ENCODE results near the gene GRID2.

Gene GRID2

DNA sequence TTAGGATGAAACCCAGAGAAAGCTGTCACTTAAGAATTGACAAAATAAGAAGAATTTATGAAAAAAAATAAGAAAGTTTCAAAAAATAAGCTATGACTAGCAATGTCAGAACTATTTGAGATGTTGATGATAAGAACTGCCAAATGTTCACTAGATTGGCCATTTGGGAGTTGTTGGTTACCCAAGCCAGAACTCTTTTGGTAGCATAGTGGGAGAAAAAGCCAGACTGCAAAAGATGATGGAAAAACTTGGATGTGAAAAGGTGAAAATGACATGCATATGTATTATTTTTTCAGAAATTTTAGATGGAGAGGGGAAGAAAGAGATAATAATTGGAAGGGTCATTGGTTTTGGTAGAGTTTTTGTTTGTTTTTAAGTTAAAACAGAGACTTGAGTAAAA lies 1127.6 kb downstream of the GRID2 start:
- no peak overlapping the region for H3K27ac ChIP-seq (ENCODE audit: low read depth, low read length)
- no peak overlapping the region for H3K4me3 ChIP-seq (ENCODE audit: low read depth, low read length)
- H3K9ac ChIP-seq (ENCODE audit: low read depth, low read length), result no peak overlapping the region
- no peaks in the 10 kb centered on the region for H3K4me1 ChIP-seq (ENCODE audit: control insufficient read depth, insufficient read depth, low read length)
- no peaks in the 10 kb centered on the region for H3K9me3 ChIP-seq (ENCODE audit: control insufficient read depth, insufficient read depth, low read length)
- no peaks in the 10 kb centered on the region for H3K36me3 ChIP-seq (ENCODE audit: control insufficient read depth, insufficient read depth, low read length)
- H3K27me3 ChIP-seq (ENCODE audit: control insufficient read depth, insufficient read depth, low read length), result no peaks in the 10 kb centered on the region

DNA sequence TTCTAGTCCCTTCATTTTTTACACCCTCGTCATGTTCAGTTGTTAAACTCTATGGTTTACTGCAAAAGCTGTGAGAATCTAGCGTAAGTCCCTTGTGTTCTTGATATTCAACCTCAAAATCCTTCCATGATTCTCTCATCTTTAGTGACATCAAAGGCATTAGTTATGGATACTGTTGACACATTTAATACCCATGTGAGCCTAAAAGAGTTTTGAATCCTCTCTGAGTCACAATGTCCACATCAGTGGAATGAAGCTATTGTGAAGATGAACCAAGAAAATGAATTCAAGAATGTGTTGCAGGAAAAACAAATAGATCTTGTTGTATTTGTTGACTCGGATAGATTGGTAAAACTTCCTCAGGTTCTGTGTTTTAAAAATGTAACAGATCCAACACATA lies 1130.1 kb downstream of the GRID2 start:
- Histone ChIP-seq H3K36me3 (ENCODE audit: control insufficient read depth, insufficient read depth, low read length) (no peaks in the 10 kb centered on the region), H3K9me3 (ENCODE audit: control insufficient read depth, insufficient read depth, low read length) (no peaks in the 10 kb centered on the region), H3K27ac (ENCODE audit: low read depth, low read length) (no peak overlapping the region), H3K4me3 (ENCODE audit: low read depth, low read length) (no peak overlapping the region), H3K9ac (ENCODE audit: low read depth, low read length) (no peak overlapping the region), H3K4me1 (ENCODE audit: control insufficient read depth, insufficient read depth, low read length) (no peaks in the 10 kb centered on the region), H3K27me3 (ENCODE audit: control insufficient read depth, insufficient read depth, low read length) (no peaks in the 10 kb centered on the region)

DNA sequence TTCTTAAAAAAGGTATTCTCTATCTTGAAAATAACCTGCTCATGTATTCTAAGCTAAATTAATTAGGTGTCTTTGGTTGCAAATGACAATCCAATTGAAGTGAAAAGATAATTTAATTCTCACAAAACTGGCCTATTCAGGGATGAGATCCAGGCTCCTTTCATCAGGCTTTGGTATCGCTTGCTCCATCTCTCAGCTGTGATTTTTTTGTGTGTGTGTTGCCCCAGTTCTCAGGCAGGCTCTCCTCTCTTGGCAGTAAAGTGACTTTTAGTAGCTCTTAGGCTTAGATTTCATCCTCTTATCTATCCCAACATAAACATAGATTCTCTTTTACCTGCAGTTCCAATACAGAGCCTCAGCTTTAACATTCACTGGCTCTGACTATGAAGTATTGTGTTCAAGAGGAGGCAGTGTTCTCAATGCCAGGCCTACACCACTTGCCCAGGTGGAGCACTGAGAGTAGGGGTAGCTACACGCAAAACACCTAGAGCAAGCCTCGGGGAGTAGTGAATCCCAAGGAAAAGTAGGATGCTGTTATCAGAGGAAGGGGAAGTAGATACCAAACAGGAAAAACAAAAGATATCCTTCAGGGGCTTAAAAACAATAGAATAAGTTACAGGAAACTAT lies 1132.3 kb downstream of the GRID2 start:
- Histone ChIP-seq H3K4me3 (ENCODE audit: low read depth, low read length) (no peak overlapping the region), H3K36me3 (ENCODE audit: control insufficient read depth, insufficient read depth, low read length) (no peaks in the 10 kb centered on the region), H3K4me1 (ENCODE audit: control insufficient read depth, insufficient read depth, low read length) (no peaks in the 10 kb centered on the region), H3K9me3 (ENCODE audit: control insufficient read depth, insufficient read depth, low read length) (no peaks in the 10 kb centered on the region), H3K9ac (ENCODE audit: low read depth, low read length) (no peak overlapping the region), H3K27me3 (ENCODE audit: control insufficient read depth, insufficient read depth, low read length) (no peaks in the 10 kb centered on the region), H3K27ac (ENCODE audit: low read depth, low read length) (no peak overlapping the region)

DNA sequence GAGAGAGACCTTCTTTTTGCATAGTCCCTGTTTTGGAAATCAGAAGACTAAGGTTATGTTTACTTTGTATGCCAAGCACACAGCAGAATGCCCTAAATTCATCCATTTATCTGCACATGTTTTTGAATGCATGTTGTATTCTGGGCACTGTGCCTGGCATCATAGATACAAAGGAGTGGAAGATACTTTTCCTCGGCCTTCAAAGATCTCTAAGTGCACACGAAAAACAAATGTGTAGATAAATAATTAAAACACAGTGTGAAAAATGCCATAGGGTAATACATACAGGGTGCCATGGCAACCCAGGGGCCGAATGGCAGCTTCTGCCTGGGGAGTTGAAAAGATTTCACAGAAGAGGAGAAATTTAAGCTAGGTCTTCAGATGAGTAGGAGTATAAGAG lies 1134.2 kb downstream of the GRID2 start:
- Histone ChIP-seq H3K4me3 (ENCODE audit: low read depth, low read length) (no peak overlapping the region), H3K4me1 (ENCODE audit: control insufficient read depth, insufficient read depth, low read length) (no peaks in the 10 kb centered on the region), H3K9ac (ENCODE audit: low read depth, low read length) (no peak overlapping the region), H3K27me3 (ENCODE audit: control insufficient read depth, insufficient read depth, low read length) (no peaks in the 10 kb centered on the region), H3K9me3 (ENCODE audit: control insufficient read depth, insufficient read depth, low read length) (no peaks in the 10 kb centered on the region), H3K27ac (ENCODE audit: low read depth, low read length) (no peak overlapping the region), H3K36me3 (ENCODE audit: control insufficient read depth, insufficient read depth, low read length) (no peaks in the 10 kb centered on the region)

DNA sequence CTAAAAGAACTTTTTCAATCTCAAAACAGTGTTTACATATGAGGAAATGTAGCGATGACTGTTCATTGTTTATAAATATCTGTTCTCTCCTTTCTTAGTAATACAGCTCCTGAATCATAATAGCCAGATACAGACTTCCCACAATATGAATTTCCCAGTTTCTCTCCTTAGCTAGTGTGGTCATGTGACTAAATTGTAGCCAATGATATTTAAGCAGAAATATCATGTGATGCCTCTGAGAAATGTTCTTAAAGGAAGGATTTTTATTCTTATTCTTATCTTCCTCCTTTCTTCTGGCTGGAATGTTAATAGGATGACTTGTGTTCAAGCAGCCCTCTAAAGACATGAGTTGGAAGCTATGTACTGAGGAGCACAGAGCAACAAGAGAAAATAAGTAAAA lies 1141.1 kb downstream of the GRID2 start:
- H3K4me3 ChIP-seq (ENCODE audit: low read depth, low read length), result no peak overlapping the region
- peaks cover 9% of the 10 kb centered on the region; the same call in 1 of the 2 replicates for H3K4me1 ChIP-seq (ENCODE audit: control insufficient read depth, insufficient read depth, low read length)
- no peaks in the 10 kb centered on the region for H3K36me3 ChIP-seq (ENCODE audit: control insufficient read depth, insufficient read depth, low read length)
- H3K27ac ChIP-seq (ENCODE audit: low read depth, low read length), result no peak overlapping the region
- H3K27me3 ChIP-seq (ENCODE audit: control insufficient read depth, insufficient read depth, low read length), result no peaks in the 10 kb centered on the region
- H3K9me3 ChIP-seq (ENCODE audit: control insufficient read depth, insufficient read depth, low read length), result no peaks in the 10 kb centered on the region
- no peak overlapping the region for H3K9ac ChIP-seq (ENCODE audit: low read depth, low read length)

DNA sequence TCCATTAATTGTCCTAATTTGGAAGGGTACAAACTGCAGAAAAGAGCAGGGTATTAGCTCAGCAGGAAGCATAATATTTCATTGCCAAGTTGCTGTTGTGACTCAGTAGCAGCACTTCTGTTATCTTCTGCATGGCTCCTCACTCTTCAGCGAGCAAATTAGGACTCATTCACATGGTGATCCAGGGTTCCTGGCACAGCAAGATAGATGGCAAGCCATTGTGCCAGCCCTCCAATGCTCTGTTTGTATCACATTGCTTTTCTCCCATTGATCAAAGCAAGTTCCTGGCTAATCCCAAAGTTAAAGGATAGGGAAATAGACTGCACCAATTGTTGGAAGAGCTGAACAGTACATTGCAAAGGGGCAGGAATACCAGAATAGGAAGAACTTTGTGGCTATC lies 1142.3 kb downstream of the GRID2 start:
- H3K27me3 ChIP-seq (ENCODE audit: control insufficient read depth, insufficient read depth, low read length), result no peaks in the 10 kb centered on the region
- no peaks in the 10 kb centered on the region for H3K36me3 ChIP-seq (ENCODE audit: control insufficient read depth, insufficient read depth, low read length)
- H3K9ac ChIP-seq (ENCODE audit: low read depth, low read length), result no peak overlapping the region

DNA sequence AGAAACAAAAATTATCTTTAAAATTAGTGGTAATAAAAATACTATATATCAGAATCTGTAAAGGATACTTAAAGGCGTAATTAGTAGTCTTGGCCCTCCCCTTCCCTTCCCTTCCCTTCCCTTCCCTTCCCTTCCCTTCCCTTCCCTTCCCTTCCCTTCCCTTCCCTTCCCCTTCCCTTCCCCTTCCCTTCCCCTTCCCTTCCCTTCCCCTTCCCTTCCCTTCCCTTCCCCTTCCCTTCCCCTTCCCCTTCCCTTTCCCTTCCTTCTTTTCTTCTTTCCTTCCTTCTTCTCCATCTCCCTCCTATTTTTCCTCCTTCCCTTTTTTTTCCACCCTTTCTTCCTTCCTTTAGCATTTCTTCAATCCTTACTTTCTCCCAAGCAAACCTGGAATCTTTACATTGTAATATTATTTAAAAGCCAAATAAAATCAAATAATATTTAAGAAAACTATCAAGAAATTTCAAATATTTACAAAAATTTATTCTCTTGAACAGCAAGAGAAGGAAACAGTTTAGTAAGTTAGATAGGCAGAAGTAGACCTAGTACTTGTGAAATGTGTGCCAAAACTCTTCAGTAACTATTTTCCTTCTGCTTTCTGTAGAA lies 1145.0 kb downstream of the GRID2 start:
- no peaks in the 10 kb centered on the region for H3K9me3 ChIP-seq (ENCODE audit: control insufficient read depth, insufficient read depth, low read length)
- H3K4me3 ChIP-seq (ENCODE audit: low read depth, low read length), result no peak overlapping the region
- no peaks in the 10 kb centered on the region for H3K27me3 ChIP-seq (ENCODE audit: control insufficient read depth, insufficient read depth, low read length)
- H3K9ac ChIP-seq (ENCODE audit: low read depth, low read length), result no peak overlapping the region
- H3K36me3 ChIP-seq (ENCODE audit: control insufficient read depth, insufficient read depth, low read length), result no peaks in the 10 kb centered on the region
- peaks cover 9% of the 10 kb centered on the region; the same call in 1 of the 2 replicates for H3K4me1 ChIP-seq (ENCODE audit: control insufficient read depth, insufficient read depth, low read length)
- no peak overlapping the region for H3K27ac ChIP-seq (ENCODE audit: low read depth, low read length)

More for the DNA sequence above, 1142.3 kb downstream of the GRID2 start:
- Histone ChIP-seq H3K4me1 (ENCODE audit: control insufficient read depth, insufficient read depth, low read length) (peaks cover 9% of the 10 kb centered on the region; the same call in 1 of the 2 replicates), H3K4me3 (ENCODE audit: low read depth, low read length) (no peak overlapping the region), H3K9me3 (ENCODE audit: control insufficient read depth, insufficient read depth, low read length) (no peaks in the 10 kb centered on the region), H3K27ac (ENCODE audit: low read depth, low read length) (no peak overlapping the region)

DNA sequence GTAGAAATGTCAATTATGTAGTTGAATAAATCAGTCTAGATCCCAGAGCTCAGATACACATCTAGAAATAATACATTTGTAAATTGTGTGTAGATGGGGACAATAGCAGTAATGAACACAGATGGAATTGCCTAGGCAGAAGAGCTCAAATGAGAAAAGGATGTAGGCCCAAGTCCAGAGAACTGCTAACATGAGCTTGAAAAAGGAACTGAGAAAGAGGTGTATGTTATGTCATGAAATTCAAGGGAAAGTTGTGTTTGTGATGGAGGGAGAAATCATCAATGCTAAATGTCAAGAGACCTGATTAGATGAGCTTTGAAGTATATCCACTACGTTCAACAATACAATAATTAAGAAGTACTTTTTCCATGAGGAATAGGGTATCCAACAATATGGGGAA lies 1148.2 kb downstream of the GRID2 start:
- Histone ChIP-seq H3K4me1 (ENCODE audit: control insufficient read depth, insufficient read depth, low read length) (no peaks in the 10 kb centered on the region), H3K9me3 (ENCODE audit: control insufficient read depth, insufficient read depth, low read length) (no peaks in the 10 kb centered on the region), H3K36me3 (ENCODE audit: control insufficient read depth, insufficient read depth, low read length) (peaks cover 7% of the 10 kb centered on the region), H3K27ac (ENCODE audit: low read depth, low read length) (no peak overlapping the region), H3K27me3 (ENCODE audit: control insufficient read depth, insufficient read depth, low read length) (no peaks in the 10 kb centered on the region), H3K9ac (ENCODE audit: low read depth, low read length) (no peak overlapping the region), H3K4me3 (ENCODE audit: low read depth, low read length) (no peak overlapping the region)

DNA sequence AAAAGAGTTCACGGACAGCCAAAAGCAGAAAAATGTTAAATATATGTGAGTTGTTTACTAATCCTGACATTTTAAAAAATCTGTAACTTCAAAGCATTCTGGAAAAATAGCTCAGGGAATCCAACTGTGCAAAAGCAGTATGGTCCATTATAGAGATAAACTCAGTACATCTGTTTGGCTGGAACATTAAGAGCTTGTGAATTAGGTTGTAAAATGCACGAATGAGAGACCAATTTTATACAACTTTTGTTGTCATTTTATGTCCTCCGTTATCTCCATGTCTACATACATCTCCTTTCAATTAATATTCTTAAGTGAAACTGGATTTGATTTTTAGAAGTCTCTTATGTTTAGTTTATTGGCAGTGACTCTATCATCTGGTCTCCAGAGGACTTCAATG lies 1157.8 kb downstream of the GRID2 start:
- Histone ChIP-seq H3K36me3 (ENCODE audit: control insufficient read depth, insufficient read depth, low read length) (no peaks in the 10 kb centered on the region), H3K27ac (ENCODE audit: low read depth, low read length) (no peak overlapping the region), H3K9me3 (ENCODE audit: control insufficient read depth, insufficient read depth, low read length) (no peaks in the 10 kb centered on the region), H3K4me1 (ENCODE audit: control insufficient read depth, insufficient read depth, low read length) (no peaks in the 10 kb centered on the region), H3K27me3 (ENCODE audit: control insufficient read depth, insufficient read depth, low read length) (no peaks in the 10 kb centered on the region), H3K9ac (ENCODE audit: low read depth, low read length) (no peak overlapping the region), H3K4me3 (ENCODE audit: low read depth, low read length) (no peak overlapping the region)

DNA sequence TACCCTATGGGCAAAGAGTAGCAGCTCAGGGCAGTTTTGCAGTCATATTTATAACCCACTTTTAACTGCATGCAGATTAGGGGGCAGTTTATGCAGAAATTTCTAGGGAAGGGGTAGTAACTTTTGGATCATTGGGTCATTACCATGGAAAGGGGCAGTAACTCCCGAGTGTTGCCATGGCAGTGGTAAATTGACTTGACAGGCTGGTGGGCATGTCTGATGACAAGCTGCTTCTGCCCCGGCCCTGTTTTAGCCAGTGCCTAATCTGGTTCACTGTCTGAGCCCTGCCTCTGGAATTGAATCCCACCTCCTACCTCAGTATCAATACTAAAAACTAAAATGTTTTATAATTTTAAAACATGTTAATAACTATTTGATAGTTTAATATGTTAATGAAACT lies 1162.7 kb downstream of the GRID2 start:
- Histone ChIP-seq H3K36me3 (ENCODE audit: control insufficient read depth, insufficient read depth, low read length) (no peaks in the 10 kb centered on the region), H3K4me1 (ENCODE audit: control insufficient read depth, insufficient read depth, low read length) (no peaks in the 10 kb centered on the region), H3K27ac (ENCODE audit: low read depth, low read length) (peak overlapping the region; percentile 43), H3K9ac (ENCODE audit: low read depth, low read length) (no peak overlapping the region), H3K4me3 (ENCODE audit: low read depth, low read length) (no peak overlapping the region), H3K27me3 (ENCODE audit: control insufficient read depth, insufficient read depth, low read length) (no peaks in the 10 kb centered on the region), H3K9me3 (ENCODE audit: control insufficient read depth, insufficient read depth, low read length) (no peaks in the 10 kb centered on the region)

DNA sequence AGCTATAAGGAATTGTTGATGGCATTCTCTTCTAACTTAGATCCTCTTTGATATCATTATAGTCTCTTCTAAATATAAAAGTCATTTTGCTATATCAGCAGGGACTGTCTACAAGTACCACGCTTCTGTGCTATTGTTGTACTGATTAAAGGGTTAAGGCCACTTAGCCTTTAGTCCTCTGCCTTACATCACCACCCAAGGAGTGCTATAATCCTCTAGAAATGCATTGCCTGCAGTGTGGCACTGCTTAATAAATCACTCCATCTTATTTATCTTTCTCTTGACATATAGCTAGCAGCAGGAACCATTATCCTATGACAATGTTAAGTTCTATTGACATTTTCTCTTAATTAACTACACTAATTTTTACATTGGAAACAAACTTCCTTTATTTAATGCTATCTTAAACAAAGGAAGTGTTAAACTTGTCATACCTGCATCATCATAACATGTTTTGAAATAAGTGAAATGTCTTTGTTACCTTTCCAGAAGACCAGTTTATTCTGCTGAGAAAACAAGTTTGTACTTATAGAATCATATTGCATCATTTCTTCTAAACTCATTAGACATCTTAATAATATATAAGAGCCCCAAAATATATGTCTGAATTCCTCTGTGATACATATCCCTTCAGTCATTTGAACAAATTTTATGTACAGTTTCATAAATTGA lies 1163.9 kb downstream of the GRID2 start:
- Histone ChIP-seq H3K4me3 (ENCODE audit: low read depth, low read length) (no peak overlapping the region), H3K27ac (ENCODE audit: low read depth, low read length) (no peak overlapping the region), H3K4me1 (ENCODE audit: control insufficient read depth, insufficient read depth, low read length) (peaks cover 4% of the 10 kb centered on the region), H3K27me3 (ENCODE audit: control insufficient read depth, insufficient read depth, low read length) (no peaks in the 10 kb centered on the region), H3K9ac (ENCODE audit: low read depth, low read length) (no peak overlapping the region), H3K9me3 (ENCODE audit: control insufficient read depth, insufficient read depth, low read length) (no peaks in the 10 kb centered on the region), H3K36me3 (ENCODE audit: control insufficient read depth, insufficient read depth, low read length) (no peaks in the 10 kb centered on the region)
